Activated T-cell treated with anti-CD3 and anti-CD28 coated beads, Interleukin-2, amount 50 U/mL, for 72 hours (primary cell): ENCODE measurements around the gene MICOS13. TPM values are rescaled to one million over a fixed set of nuclear protein-coding genes. Genes with fewer than 3 reads are reported as not detected.
"Not testable (repeated sequence)": the region's sequence is repeated elsewhere in the genome, so short reads cannot be mapped to it uniquely, and the experiment has no call there.

ENCODE experiments used
- ATAC-seq, 2 donors: fragments of 150-1000 bp; cut with Tn5 transposase; replicated peaks in 1 of 2; 2 replicates each; pipeline ENCODE4 v1.10.0; 2021; ENCODE audit warnings: moderate library complexity in 2 of 2, mild to moderate bottlenecking in 1 of 2
- DNase-seq, 2 donors: peaks; one replicate each; pipeline ENCODE4 v3.0.0; 2021 to 2022; ENCODE audit warnings: mixed read lengths in 1 of 2
- H3K27ac Mint-ChIP-seq: one replicate; pipeline ENCODE4 v1.8.0; 2022; ENCODE audit warnings: mild to moderate bottlenecking, moderate library complexity, mixed read lengths
- H3K27me3 Mint-ChIP-seq: one replicate; pipeline ENCODE4 v1.8.0; 2022; ENCODE audit warnings: low read depth, mixed read lengths
- H3K36me3 Mint-ChIP-seq, 2 donors: one replicate each; pipeline ENCODE4 v1.8.0; 2022; ENCODE audit warnings: mixed read lengths in 2 of 2, mild to moderate bottlenecking in 1 of 2; ENCODE audit not compliant: insufficient read depth in 2 of 2
- H3K4me1 Mint-ChIP-seq: one replicate; pipeline ENCODE4 v1.8.0; 2022; ENCODE audit warnings: low read depth, mixed read lengths
- H3K4me3 Mint-ChIP-seq, 2 donors: one replicate each; pipeline ENCODE4 v1.8.0; 2022; ENCODE audit warnings: mild to moderate bottlenecking in 2 of 2, mixed read lengths in 2 of 2, moderate library complexity in 2 of 2
- H3K9me3 Mint-ChIP-seq, 2 donors: one replicate each; pipeline ENCODE4 v1.8.0; 2022; ENCODE audit warnings: mixed read lengths in 2 of 2
- total RNA-seq, 2 donors: library from RNA; stranded (reverse); gene quantifications; one replicate each; pipeline ENCODE4 v1.2.3, GENCODE V29; 2022

Gene MICOS13
- total RNA-seq, 2 donors from 2014 or later, result 33.8 to 34.1 TPM

DNA sequence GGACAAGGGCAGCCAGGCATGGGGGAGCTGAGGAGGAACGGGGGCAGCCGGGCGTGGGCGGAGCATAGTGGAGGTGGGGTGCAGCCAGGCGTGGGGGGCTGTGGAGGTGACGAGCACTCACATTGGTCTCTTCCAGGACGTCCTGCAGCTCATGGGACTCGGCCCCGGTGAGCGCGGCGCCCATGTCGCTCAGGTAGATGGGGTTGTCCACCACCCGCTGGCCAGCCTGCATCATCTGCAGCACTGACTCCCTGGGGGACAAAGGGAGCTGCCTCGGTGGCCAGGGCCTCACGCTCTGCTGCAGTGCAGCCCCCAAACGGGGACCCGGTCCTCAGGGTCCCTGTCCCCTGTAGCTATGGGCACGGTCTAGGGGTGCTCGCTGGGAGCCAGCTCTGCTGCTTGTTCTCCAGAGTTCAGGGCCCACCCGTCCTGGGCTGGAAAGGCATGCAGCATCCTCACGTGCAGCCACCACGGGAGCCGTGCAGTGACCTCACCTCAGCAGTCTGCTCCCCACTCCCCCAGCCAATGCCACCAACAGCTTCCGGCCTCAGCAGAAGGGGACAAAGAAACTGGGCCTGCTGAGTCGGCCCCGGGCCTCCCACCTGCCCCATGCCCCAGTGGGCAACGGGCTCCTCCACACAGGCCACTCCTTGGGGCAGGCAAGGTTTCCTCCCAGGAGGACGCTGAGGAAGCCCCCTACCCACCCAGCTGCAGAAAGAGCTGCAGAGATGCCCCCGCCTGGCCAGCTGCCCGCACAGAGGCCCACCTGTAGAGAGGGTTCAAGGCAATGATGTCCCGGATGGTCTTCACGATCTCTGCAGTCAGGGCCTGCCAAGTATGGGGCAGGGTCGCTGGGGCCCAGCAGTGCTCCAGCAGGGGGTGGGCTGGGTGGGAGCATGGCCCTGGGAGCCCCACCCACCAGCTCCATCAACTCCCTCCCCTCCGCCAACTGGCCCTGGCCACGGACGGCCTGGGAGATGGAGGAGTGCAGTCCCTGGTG, 27.6 kb upstream of the MICOS13 start:
- H3K4me3 Mint-ChIP-seq, result no peak overlapping the region
- no peaks in the 10 kb centered on the region for H3K4me1 Mint-ChIP-seq
- H3K9me3 Mint-ChIP-seq, result no peaks in the 10 kb centered on the region
- DNase-seq (no peak), ATAC-seq (no peak)
- H3K36me3 Mint-ChIP-seq, result peaks cover 7 to 20% of the 10 kb centered on the region in 2 donors
- no peak overlapping the region for H3K27ac Mint-ChIP-seq
- H3K27me3 Mint-ChIP-seq, result no peaks in the 10 kb centered on the region

DNA sequence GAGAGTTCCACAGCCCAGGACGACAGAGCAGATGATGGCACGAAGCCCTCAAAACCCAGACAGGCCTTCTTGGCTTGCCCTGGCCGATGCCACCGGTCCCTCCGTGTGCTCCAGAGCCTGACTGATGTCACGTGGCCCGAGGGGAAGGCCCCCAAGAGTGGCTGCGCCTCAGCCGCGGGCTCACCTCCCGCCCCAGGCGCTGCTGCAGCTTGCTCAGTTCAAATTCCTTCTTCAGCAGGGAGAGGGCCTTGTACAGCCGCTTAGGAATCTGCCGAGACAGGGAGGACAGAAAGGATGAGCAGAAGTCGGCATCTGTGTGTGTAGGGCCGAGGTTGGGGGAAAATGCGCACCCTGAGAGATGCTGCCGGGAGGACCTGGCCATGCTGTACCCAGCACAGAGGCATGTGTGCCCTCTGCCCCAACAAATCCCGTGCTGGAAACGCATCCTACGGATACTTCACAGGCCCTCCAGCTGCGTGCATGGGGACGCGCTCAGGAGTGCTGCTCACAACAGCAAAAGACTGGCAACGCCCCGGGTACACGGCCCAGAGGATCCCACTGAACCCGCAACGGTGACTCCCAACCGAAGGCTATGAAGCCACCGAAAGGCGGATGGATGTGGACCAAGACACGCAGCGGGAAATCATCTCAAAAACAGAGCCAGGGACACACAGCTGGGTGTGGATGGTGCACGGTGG, 26.7 kb upstream of the MICOS13 start:
- Mint-ChIP-seq H3K9me3 (no peaks in the 10 kb centered on the region), H3K4me3 (no peak overlapping the region), H3K27me3 (no peaks in the 10 kb centered on the region), H3K27ac (no peak overlapping the region), H3K4me1 (no peaks in the 10 kb centered on the region), H3K36me3 (peaks cover 5 to 20% of the 10 kb centered on the region in 2 donors)
- DNase-seq (no peak), ATAC-seq (no peak)

DNA sequence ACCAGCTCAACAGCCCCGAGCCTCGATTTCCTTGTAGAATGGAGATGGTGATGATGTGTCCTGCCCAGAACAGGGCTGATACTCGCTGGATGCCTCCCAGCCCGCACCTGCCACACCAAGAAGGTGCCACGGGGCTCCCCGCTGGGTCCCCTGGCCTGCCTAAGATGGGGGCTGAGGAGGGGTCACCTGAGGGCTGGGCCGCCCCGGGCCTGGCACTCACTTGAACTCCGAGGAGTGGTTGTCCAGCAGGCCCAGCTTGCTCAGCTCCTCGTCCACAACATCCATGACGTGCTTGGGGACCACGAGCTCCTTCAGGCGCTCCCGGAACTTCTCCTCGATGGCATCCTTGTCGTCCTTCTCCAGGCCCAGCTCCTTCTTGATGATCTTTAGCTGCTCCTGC, 25.2 kb upstream of the MICOS13 start:
- DNase-seq (no peak), ATAC-seq (no peak)
- no peaks in the 10 kb centered on the region for H3K27me3 Mint-ChIP-seq
- peaks cover 5 to 27% of the 10 kb centered on the region in 2 donors for H3K36me3 Mint-ChIP-seq
- no peaks in the 10 kb centered on the region for H3K9me3 Mint-ChIP-seq
- no peaks in the 10 kb centered on the region for H3K4me1 Mint-ChIP-seq
- no peak overlapping the region for H3K27ac Mint-ChIP-seq
- H3K4me3 Mint-ChIP-seq, result no peak overlapping the region

DNA sequence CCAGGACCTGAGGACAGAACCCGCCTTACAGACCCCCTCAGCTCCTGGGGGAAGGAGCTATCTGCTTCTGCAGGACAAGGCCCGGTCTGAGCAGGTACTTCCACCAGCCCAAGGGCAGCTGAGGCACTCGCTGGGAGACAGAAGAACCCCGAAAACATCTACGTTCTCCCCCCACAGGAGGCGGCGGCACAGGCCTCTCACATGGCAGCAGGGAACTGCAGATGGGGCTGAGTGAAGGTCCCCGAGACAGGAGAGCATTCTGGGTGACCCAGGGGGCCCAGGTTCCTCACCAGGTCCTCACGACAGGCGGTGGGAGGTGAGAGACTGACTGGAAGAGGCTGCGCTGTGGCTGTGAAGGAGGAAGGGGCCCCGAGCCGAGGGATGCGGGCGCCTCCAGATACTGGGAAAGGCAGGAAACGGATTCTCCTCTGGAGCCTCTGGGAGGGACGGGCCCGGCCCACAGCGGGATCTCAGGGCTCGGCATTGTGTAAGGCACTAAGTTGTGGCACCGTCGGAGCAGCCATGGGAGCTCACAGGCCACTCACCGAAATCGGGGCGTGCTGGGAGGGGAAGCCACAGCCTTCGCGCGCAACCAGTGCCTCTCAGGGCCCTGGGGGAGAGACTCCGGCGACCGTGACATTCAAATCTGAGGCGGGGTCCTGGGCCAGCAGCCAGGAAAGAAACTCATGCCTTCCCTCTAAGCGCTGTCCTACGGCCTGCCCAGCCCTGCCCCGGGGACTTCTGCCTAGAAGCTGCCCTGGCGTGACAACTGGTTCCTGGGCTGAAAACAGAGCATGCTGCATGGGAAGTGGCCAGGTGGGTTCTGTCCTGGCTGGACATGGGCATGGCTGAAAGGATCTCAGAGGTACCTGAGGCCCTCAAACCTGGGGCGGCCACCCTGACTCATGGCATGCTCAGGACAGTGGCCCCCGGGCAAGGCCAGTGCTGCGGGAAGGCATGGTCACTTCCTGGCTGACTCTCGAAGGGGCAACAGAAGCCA, 23.8 kb upstream of the MICOS13 start:
- no peak for DNase-seq
- no peaks in the 10 kb centered on the region for H3K9me3 Mint-ChIP-seq
- no peaks in the 10 kb centered on the region for H3K4me1 Mint-ChIP-seq
- peaks cover 5 to 28% of the 10 kb centered on the region in 2 donors for H3K36me3 Mint-ChIP-seq
- peak in 1 of 2 donors; percentile 5 for ATAC-seq
- no peak overlapping the region for H3K27ac Mint-ChIP-seq
- H3K4me3 Mint-ChIP-seq, result no peak overlapping the region
- no peaks in the 10 kb centered on the region for H3K27me3 Mint-ChIP-seq

DNA sequence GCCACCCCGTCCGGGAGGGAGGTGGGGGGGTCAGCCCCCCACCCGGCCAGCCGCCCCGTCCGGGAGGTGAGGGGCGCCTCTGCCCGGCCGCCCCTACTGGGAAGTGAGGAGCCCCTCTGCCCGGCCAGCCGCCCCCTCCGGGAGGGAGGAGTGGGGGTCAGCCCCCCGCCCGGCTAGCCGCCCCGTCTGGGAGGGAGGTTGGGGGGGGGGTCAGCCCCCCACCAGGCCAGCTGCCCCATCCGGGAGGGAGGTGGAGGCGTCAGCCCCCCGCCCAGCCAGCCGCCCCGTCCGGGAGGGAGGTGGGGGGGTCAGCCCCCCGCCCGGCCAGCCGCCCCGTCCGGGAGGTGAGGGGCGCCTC, 21.7 kb upstream of the MICOS13 start:
- H3K4me3 Mint-ChIP-seq, H3K27ac Mint-ChIP-seq, H3K27me3 Mint-ChIP-seq, H3K4me1 Mint-ChIP-seq, DNase-seq, ATAC-seq, H3K9me3 Mint-ChIP-seq: not testable (repeated sequence)
- peaks cover 5 to 23% of the 10 kb centered on the region in 2 donors for H3K36me3 Mint-ChIP-seq

DNA sequence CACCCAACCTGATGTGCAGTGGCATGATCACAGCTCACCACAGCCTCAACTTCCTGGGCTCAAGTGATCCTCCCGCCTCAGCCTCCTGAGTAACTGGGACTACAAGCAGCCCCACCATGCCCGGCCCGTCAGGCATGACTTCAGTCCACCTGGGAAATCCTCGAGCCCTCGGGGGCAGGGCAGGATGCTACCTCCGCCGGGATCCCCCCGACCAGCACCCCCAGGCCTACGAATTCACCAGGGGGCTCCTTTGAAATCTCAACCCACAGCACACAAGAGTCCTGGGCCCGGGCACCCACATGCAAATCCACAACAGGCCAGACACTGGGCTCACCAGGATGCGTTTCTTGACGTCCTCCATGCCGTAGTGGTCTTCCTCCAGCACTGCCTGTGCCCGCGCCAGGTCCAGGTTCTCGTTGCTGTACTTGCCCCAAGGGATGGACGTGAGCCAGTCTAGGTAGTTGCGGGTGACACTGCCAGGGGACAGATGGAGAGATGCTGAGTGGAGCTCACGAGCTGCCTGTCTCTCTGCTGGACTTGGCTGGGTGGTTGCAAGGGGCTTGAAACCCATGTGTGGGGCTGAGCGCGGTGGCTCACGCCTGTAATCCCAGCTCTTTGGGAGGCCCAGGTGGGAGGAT, 20.3 kb upstream of the MICOS13 start:
- ATAC-seq, result no peak
- Mint-ChIP-seq H3K27me3 (no peaks in the 10 kb centered on the region), H3K4me3 (no peak overlapping the region), H3K4me1 (no peaks in the 10 kb centered on the region), H3K9me3 (no peaks in the 10 kb centered on the region), H3K27ac (no peak overlapping the region), H3K36me3 (peaks cover 5 to 20% of the 10 kb centered on the region in 2 donors)
- no peak for DNase-seq

DNA sequence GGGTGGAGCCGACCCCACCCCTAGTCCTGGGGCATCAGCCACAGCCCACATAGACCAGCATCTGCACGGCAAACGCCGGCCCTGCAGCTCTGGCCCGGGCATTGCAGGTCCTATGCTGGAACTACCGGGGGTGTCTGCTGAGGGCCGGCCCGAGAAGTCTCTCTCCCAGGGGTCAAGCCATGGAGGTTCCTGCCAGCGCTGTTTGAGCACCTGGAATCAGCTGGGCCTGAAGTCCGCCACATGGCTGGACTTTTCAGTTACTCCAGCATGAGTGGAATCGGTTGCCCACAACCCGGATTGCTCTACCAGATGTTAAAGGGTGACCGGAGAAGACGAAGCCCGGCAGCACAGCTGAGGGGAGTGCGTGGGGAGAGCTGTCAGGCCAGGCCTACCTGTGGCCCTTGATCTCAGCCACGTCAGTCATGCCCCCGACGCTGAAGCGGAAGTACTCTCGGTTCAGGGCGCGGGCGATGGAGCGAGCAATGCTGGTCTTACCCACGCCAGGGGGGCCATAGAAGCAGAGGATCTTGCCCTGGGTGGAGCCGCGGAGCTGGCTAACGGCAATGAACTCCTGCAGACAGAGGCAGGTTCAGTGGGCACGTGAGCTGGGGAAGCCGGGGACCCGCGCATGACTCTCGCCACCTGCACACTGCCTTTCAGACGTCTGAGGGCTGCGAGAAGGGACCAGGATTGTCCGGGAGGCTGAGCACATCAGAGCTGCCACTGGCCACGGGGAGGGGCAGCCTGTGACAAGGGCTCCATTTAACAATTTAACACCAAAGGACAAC, 18.5 kb upstream of the MICOS13 start:
- peak in 1 of 2 donors; percentile 1 for ATAC-seq
- peaks cover 9 to 20% of the 10 kb centered on the region in 2 donors for H3K36me3 Mint-ChIP-seq
- H3K4me1 Mint-ChIP-seq, result peaks cover 5% of the 10 kb centered on the region
- no peak overlapping the region for H3K4me3 Mint-ChIP-seq
- no peaks in the 10 kb centered on the region for H3K27me3 Mint-ChIP-seq
- no peaks in the 10 kb centered on the region for H3K9me3 Mint-ChIP-seq
- H3K27ac Mint-ChIP-seq, result no peak overlapping the region
- no peak for DNase-seq

DNA sequence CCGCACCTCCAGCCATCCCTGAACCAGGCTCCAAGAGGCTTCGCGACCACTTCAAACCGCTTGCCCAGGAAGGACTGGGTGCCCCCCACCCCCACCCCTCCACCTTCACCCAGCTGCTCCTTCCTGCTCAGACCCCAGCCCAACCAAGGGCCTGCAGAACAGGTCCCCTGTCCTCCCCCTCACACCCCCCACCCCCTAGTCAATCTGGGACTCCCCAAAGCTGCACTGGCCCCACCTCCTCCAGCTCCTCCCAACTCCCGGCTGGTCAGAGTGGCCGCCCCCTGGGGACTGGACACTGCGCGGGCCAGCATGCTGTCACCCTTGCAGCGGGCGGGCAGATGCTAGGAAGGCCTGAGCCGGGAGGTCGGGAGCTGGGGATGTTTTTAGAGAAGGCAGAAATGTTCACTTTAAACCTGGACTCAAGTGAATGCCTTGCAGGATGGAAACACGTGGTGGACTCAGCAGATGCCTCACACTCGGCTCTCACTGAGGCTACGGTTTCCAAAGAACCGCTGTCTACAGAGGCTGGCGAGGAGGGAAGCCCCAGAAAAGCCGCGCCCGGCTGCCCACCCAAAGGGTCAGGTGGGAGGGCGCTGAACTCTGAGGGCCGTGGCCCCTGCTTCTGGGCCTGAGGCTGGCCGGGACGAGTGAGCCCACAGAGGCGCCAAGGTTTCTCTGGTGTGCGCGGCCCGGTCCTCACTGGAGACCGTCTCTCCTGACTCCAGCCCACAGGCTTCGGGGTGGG, 17.7 kb upstream of the MICOS13 start:
- Mint-ChIP-seq H3K9me3 (no peaks in the 10 kb centered on the region), H3K4me3 (no peak overlapping the region), H3K4me1 (peaks cover 8% of the 10 kb centered on the region), H3K27me3 (no peaks in the 10 kb centered on the region), H3K27ac (no peak overlapping the region), H3K36me3 (peaks cover 4 to 16% of the 10 kb centered on the region in 2 donors)
- ATAC-seq (peak in 1 of 2 donors; percentile 1), DNase-seq (no peak)

DNA sequence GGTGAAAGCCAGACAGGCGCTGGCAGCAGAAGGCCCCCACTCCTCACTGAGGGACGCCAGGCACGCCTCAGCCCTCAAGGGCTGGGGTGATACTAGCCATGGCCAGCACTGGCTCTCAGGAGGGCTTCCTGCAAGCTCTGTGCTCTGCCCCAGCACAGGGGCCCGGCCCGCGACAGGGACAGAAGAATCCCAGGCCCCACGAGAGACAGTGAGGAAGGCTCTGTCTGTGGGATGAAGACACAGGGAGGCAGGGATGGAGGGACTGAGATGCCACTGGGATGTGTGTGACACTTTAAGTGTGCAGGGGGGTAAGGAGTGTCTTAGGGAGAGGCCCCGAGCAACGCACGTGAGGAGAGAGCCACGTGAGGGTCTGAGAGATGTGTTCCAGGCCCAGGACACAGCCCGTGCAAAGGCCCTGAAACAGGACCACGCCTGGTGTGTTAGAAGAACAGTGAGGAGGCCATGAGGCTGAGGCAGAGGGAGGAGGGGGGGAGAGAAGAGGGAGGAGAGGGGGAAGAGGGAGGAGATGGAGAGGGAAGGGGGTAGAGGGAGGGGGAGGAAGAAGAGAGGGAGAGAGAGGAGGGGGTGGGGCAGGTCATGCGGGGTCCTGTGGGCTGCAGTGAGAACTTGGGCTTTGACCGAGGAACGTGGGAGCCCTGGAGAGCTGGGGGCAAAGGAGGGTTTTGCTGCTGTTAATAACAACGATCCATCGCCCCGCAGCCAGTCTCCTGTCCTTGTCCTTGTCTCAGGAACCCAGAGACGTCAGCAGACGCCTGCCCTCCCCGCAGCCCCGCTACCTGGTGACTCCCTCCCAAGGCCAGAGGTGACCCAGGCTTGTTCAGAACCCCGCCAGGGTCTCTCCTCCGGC, 16.9 kb upstream of the MICOS13 start:
- Mint-ChIP-seq H3K4me1 (peaks cover 16% of the 10 kb centered on the region), H3K9me3 (no peaks in the 10 kb centered on the region), H3K4me3 (no peak overlapping the region), H3K36me3 (peaks cover 3 to 14% of the 10 kb centered on the region in 2 donors), H3K27me3 (no peaks in the 10 kb centered on the region), H3K27ac (peak overlapping the region; percentile 27)
- DNase-seq (no peak), ATAC-seq (no peak)

DNA sequence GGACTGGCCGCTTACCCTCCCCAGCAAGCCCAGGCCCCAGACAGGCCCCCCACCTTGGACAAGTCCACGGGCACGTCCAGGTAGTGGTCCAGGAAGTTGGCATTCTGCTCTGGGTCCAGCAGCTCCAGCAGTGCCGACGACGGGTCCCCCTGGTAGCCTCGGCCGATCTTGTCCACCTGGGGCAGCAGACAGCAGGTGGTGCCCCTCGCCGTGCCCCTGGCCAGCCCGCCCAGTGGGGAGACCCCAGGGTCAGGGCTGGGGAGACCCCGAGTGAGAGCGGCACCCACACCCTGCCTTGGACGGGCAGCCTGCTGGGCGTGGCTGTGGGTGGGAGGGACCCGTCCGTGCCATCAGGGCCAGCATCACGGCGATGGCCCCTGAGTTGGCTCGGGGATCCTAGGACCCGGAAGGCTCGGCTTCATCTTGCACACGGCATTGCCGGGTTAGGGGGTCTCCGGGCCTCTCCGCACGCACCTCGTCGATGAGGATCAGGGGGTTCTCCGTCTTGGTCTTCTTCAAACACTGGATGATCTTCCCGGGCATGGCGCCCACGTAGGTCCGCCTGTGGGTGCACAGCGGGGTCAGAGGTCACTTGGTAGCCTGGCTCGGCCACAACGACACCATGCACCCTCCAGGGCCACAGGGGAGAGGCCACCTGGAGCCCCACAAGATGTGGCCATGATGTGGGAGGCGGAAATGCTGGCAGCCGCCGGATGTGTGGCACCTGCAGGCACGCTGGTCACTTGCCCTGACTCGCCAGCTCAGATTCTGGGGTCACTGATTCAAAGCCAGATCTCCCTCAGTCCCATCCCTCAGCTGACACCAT, 16.1 kb upstream of the MICOS13 start:
- no peaks in the 10 kb centered on the region for H3K27me3 Mint-ChIP-seq
- peak overlapping the region; percentile 27 for H3K27ac Mint-ChIP-seq
- H3K36me3 Mint-ChIP-seq, result peaks cover 3 to 10% of the 10 kb centered on the region in 2 donors
- H3K4me1 Mint-ChIP-seq, result peaks cover 21% of the 10 kb centered on the region
- H3K4me3 Mint-ChIP-seq, result no peak overlapping the region
- DNase-seq (no peak), ATAC-seq (no peak)
- H3K9me3 Mint-ChIP-seq, result no peaks in the 10 kb centered on the region
